DMS 273 (cell line): ENCODE measurements around the gene SHANK3.
"Not testable (repeated sequence)": the region's sequence is repeated elsewhere in the genome, so short reads cannot be mapped to it uniquely, and the experiment has no call there.

ENCODE experiments used
- DNase-seq: peaks from one replicate; lab custom pipeline; 2025; ENCODE audit not compliant: unreplicated experiment; lab: John Stamatoyannopoulos, UW

The SHANK3 gene

GRCh38 chr22:50643821-50644101 lies 28.9 kb upstream of the SHANK3 start:
- DNase-seq: not testable (repeated sequence)

DNA sequence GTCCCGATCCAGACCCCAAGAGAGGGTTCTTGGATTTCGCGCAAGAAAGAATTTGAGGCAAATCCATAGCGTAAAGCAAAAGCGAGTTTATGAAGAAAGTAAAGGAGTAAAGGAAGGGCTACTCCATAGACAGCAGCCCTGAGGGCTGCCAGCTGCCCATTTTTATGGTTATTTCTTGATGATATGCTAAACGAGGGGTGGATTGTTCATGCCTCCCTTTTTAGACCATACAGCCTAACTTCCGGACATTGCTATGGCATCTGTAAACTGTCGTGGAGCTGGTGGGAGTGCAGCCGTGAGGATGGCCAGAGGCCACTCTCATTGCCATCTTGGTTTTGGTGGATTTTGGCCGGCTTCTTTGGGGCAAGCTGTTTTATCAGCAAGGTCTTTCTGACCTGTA lies 19.4 kb upstream of the SHANK3 start:
- no peak for DNase-seq

DNA sequence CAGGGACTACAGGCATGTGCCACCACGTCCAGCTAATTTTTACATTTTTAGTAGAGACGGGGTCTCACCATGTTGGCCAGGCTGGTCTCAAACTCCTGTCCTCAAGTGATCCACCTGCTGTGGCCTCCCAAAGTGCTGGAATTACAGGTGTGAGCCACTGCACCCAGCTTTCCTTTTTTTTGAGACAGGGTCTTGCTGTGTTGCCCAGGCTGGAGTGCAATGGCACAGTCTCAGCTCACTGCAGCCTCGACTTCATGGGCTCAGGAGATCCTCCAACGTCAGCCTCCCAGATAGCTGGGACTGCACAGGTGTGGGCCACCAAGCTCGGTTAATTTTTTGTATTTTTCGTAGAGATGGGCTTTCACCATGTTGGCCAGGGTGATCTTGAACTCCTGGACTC lies 18.0 kb upstream of the SHANK3 start:
- not testable (repeated sequence) for DNase-seq

DNA sequence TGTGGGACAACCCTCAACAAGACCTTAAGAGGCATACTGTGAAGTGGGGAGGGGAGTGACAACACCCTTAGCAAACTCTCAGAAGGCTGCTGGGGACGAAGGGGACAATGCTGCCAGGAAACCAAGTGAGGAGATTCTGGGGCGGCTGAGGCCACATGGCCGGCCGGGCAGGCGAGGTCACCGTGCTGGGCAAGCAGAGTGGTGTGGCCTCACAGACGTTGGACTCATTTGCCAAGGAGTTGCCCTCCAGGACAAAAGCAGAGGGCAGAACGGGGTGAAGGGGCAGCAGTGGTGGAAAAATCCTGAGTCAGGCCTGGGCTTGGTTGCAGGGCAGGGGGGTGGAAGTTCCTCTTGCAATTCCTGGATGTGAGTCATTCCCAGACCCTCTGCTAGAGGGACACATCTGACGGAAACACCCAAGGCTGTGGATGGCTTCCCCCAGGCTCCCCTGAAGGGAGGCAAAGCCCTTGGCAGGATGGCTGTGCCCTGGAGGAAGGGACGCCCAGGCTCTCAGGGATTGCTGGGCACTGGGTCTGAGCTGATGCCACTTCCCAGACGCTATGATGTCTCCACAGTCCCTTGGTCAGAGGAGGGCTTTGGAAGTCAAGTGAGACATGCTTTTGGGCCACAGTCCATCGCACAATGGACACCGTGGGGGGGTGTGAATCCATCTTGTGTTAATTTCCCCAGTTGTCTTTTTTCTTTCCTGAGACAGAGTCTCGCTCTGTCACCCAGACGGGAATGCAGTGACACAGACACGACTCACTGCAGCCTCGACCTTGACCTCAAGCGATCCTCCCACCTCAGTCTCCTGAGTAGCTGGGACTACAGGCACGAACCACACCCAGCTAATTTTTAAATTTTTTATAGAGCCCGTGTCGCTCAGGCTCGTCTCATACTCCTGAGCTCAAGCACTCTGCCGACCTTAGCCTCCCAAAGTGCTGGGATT lies 16.2 kb upstream of the SHANK3 start:
- no peak for DNase-seq

DNA sequence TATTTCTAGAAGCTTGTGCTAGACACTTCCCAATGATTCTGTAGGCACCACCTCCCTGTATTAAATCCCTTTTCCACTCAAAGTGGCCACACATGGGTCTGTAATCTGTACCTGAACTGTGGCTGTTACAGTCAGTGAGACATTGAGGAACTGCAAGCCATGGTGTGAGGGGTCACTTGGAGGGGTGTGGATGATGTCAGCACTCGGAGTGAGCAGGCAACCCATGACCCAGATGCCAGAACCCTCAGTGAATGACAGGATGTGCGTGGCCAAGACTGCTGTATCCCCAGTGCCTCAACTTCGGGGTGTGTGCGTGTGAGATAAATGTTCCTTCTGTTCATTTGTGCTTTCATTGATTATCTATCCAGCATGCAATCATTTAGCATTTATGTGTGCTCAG lies 14.7 kb upstream of the SHANK3 start:
- no peak for DNase-seq

DNA sequence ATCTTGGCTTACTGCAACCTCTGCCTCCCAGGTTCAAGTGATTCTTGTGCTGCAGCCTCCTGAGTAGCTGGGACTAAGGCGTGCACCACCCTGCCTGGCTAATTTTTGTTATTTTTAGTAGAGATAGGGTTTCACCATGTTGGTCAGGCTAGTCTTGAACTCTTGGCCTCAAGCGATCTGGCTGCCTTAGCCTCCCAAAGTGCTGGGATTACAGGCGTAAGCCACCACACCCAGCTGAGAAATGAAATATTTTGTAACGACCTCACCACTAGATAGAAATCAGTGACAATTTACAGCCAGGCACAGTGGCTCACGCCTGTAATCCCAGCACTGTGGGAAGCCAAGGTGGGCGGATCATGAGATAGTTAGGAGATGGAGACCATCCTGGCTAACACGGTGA lies 12.9 kb upstream of the SHANK3 start:
- not testable (repeated sequence) for DNase-seq

- DNase-seq: no peak
Observed at GRCh38 chr22:50660306-50660705, 12.3 kb upstream of the SHANK3 start.

DNA sequence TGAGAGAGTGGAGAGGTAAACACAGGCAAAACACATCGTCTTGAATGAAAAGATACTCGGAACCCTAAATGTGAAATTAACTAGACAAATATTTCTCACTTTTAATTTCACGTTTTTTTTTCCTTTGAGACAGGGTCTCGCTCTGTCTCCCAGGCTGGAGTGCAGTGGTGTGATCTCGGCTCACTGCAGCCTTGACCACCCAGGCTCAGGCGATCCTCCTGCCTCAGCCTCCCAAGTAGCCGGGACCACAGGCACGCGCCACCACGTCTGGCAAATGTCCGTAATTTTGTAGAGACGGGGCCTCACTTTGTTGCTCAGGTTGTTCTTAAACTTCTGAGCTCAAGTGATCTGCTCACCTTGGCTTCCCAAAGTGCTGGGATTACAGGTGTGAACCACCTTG lies 7.4 kb upstream of the SHANK3 start:
- DNase-seq: no peak

DNA sequence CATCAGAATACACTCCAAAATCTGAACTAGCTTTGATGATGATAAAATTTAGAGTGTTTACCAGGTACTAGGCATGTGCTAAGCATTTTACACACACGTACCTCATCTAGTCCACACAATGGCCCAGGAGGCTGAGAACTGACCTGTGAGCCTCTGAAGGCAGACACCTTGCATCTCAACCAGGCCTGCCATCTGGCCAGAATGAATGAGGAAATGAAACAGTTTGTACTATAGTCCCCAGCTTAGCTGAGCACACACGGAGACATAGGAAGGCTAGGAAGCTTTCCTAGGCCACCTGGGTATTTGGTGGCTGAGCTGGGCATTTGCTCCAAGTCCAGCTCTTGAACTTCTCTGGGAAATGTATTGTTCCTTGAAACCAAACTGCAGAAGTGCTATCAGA lies 6.9 kb upstream of the SHANK3 start:
- DNase-seq: no peak

GRCh38 chr22:50670513-50670912 lies 2.1 kb upstream of the SHANK3 start:
- DNase-seq: no peak

DNA sequence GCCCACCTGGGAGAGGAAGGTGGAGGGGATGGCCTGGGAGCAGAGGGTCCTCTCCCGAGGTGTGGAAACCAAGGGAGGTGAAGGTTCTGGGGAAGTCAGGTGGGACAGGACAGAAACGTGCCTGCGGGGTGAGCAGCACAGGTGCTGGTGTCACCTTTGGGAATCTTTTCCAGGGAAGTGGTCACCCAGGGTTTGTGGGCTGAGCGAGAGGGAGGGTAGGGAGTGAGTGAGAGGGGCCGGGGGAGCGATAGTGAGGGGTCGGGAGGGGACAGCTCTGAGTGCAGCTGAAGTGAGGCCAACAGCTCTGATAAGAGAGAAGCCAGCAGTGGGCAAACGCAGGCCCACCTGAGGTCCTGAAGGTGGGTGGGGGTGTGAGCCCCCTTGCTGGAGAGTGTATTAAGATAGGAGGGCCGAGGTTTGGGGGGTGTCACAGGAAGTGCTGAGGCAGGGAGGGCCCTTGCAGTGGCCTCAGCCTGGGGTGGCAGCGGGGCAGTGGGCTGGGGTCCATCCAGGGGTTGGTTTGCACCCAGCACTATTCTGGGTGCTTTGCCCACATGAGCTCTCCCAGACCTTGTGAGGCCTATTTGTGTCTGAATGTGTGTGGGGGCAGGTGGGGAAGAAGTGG lies 1.6 kb upstream of the SHANK3 start:
- no peak for DNase-seq

DNA sequence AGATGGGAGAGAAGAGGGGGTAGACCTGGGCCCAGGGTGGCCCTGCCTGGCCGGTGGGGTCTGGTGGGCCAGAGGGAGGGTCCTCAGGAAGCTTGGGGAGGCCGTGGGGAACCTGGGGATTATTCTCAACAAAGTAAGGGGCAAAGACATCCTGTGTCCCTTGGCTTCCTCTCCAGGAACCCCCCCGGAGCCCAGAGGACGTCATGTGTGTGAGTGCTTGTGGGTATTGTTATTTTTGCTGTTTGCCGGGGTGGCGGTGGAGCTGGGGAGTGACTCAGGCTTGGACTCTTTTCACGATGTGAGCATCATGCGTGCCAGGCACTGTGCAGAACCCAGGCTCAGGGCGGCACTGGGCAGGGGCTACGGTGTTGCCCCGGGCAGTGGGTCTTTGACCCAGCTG lies 982 bp upstream of the SHANK3 start:
- DNase-seq: no peak

- DNase-seq: no peak
Observed at GRCh38 chr22:50672041-50672440, 582 bp upstream of the SHANK3 start.

GRCh38 chr22:50673231-50674129 lies 857 bp downstream of the SHANK3 start:
- peak; percentile 34 for DNase-seq

DNA sequence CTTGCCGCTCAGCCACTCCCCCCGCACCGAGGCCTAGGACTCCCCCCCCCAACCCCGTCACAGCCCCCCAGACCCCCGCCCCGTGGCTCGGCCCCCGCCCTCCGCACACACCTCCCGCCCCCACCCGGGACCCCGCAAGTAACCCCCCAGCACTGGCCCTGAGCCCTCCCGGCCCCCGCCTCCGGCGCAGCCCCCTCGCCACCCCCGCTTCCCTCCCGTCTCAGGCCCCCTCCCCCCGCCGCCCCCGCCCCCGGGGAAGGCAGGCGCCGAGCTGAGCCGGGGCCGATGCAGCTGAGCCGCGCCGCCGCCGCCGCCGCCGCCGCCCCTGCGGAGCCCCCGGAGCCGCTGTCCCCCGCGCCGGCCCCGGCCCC lies 1.5 kb downstream of the SHANK3 start:
- DNase-seq: peak; percentile 24

GRCh38 chr22:50674606-50675552 lies 2.3 kb downstream of the SHANK3 start:
- peak; percentile 68 for DNase-seq

DNA sequence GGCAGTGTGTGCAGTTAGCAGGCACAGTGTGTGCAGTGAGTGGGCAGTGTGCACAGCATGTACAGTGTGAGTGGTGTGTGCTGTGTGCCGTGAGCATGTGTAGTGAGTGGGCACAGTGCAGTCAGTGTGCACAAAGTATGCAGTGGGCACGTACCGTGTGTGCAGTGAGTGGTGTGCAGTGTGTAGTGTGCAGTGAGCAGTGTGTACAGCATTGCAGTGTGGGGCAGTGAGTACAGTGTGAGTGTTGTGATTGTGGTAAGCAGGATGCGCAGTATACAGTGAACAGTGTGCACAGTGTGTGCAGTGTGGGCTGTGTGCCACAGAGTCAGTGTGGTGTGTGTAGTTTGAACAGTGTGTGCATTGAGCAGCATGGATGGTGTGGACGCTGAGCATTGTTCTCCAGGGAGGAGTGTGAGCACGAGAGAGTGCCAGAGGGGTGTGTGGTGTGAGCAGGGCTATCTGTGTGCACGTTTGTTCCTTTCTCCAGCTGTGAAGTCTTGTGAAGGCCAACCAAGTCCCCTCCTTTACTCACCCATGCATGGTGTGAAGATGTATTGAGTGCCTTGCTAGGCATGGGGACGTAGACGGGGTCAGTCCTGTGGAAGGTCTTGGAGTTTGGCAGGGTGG lies 3.0 kb downstream of the SHANK3 start:
- no peak for DNase-seq

DNA sequence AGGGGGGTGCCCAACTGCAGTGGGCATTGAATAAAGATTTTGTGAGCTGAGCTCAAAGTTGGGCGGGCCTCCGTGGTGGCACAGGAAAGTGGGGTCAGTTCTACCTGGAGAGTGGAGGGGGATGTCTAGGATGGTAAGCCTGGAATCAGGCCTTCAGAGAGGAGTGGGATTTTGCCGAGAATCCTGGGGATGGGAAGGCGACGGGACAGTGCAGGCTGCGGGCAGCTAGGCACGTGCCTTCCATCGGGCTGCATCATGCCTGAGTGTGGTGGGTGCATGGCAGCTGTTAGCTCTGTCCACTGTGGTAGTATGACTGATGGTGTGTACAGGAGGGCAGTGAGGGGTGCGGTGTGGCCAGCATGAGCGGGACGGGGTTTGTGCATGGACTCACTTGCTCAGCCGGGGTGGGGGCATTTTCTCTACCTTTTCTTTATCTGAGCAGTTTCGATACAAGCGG lies 3.6 kb downstream of the SHANK3 start:
- DNase-seq: no peak

- DNase-seq: no peak
Observed at GRCh38 chr22:50676661-50677492, 4.3 kb downstream of the SHANK3 start.
